HS-27A (cell line): Measurements from ENCODE around the gene ENTPD8.

Experiments used
- DNase-seq: peaks from one replicate; pipeline ENCODE4 v3.0.0-alpha.2; 2012; ENCODE audit warnings: low read depth, missing footprints

The ENTPD8 gene

GRCh38 chr9:137431416-137431931, 9.7 kb downstream of the ENTPD8 start:
- no peak for DNase-seq

GRCh38 chr9:137430723-137431415, 10.3 kb downstream of the ENTPD8 start:
- DNase-seq, result no peak

GRCh38 chr9:137429974-137430722, 11.0 kb downstream of the ENTPD8 start:
- DNase-seq, result no peak

- no peak for DNase-seq
Measured at GRCh38 chr9:137429546-137429890, 11.6 kb downstream of the ENTPD8 start.

- no peak for DNase-seq
Measured at GRCh38 chr9:137428841-137429545, 12.2 kb downstream of the ENTPD8 start.

- DNase-seq, result no peak
Measured at GRCh38 chr9:137428311-137428630, 12.9 kb downstream of the ENTPD8 start.

- no peak for DNase-seq
Measured at GRCh38 chr9:137427454-137428310, 13.5 kb downstream of the ENTPD8 start.

- DNase-seq, result no peak
Measured at GRCh38 chr9:137426018-137426681, 15.0 kb downstream of the ENTPD8 start.

GRCh38 chr9:137423514-137424291, 17.5 kb downstream of the ENTPD8 start:
- DNase-seq, result no peak

- peak; percentile 46 for DNase-seq
Measured at GRCh38 chr9:137422604-137423513, 18.3 kb downstream of the ENTPD8 start, which contains the start of the genes EXD3 and NOXA1. Gene EXD3 (minus strand): TSS chr9:137423162. CDS start chr9:137395357, 27,805 bp downstream. Gene NOXA1 (plus strand): TSS chr9:137423393. CDS start chr9:137423530, 137 bp downstream.

GRCh38 chr9:137421838-137422603, 19.1 kb downstream of the ENTPD8 start:
- no peak for DNase-seq

- no peak for DNase-seq
Measured at GRCh38 chr9:137417161-137418021, 23.8 kb downstream of the ENTPD8 start.

GRCh38 chr9:137416563-137417151, 24.5 kb downstream of the ENTPD8 start:
- DNase-seq, result no peak

- DNase-seq, result no peak
Measured at GRCh38 chr9:137416006-137416562, 25.1 kb downstream of the ENTPD8 start.

- DNase-seq, result no peak
Measured at GRCh38 chr9:137415451-137415850, 25.7 kb downstream of the ENTPD8 start.

GRCh38 chr9:137412431-137412830, 28.7 kb downstream of the ENTPD8 start:
- DNase-seq, result no peak
